ENCODE results near the gene HS6ST2. TPM values are rescaled to one million over a fixed set of nuclear protein-coding genes. Genes with fewer than 3 reads are reported as not detected.
"Not testable (repeated sequence)": the region's sequence is repeated elsewhere in the genome, so short reads cannot be mapped to it uniquely, and the experiment has no call there.

HS6ST2 gene
- polyA plus RNA-seq, 1 of the 3 experiments (the other 2 are of a cell fraction) = 0.05 TPM

DNA sequence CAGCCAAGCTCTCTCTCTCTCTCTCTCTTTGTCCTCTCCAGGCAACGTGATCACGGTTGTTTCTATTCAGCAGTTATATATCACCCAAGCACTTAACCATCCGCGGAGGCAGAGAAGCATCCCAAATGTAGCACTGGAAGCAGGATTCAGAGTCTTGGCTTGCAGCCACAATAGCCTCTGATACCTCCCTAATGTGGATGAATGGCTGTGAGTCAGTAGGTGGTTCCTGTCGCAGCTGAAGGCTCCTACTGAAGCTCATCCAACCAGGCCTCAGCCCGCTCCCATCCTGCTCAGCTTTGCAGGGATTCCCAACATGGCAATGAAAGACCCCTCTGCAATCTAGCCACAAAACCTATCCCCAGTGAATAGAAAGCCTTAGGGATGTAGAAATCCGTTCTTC lies 5.1 kb downstream of the HS6ST2 start (continued):
- TF ChIP-seq, protein P1, sequence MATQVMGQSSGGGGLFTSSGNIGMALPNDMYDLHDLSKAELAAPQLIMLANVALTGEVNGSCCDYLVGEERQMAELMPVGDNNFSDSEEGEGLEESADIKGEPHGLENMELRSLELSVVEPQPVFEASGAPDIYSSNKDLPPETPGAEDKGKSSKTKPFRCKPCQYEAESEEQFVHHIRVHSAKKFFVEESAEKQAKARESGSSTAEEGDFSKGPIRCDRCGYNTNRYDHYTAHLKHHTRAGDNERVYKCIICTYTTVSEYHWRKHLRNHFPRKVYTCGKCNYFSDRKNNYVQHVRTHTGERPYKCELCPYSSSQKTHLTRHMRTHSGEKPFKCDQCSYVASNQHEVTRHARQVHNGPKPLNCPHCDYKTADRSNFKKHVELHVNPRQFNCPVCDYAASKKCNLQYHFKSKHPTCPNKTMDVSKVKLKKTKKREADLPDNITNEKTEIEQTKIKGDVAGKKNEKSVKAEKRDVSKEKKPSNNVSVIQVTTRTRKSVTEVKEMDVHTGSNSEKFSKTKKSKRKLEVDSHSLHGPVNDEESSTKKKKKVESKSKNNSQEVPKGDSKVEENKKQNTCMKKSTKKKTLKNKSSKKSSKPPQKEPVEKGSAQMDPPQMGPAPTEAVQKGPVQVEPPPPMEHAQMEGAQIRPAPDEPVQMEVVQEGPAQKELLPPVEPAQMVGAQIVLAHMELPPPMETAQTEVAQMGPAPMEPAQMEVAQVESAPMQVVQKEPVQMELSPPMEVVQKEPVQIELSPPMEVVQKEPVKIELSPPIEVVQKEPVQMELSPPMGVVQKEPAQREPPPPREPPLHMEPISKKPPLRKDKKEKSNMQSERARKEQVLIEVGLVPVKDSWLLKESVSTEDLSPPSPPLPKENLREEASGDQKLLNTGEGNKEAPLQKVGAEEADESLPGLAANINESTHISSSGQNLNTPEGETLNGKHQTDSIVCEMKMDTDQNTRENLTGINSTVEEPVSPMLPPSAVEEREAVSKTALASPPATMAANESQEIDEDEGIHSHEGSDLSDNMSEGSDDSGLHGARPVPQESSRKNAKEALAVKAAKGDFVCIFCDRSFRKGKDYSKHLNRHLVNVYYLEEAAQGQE (IDR thresholded peaks at IDR 0.05; ENCODE audit: low read depth, low read length) = no peak
- TF ChIP-seq, protein P2, sequence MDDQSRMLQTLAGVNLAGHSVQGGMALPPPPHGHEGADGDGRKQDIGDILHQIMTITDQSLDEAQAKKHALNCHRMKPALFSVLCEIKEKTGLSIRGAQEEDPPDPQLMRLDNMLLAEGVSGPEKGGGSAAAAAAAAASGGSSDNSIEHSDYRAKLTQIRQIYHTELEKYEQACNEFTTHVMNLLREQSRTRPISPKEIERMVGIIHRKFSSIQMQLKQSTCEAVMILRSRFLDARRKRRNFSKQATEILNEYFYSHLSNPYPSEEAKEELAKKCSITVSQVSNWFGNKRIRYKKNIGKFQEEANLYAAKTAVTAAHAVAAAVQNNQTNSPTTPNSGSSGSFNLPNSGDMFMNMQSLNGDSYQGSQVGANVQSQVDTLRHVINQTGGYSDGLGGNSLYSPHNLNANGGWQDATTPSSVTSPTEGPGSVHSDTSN (IDR thresholded peaks at IDR 0.05) = no peak
- no peak for TF ChIP-seq RAD21 (IDR thresholded peaks at IDR 0.05; ENCODE audit: low read length)
- no peak for TF ChIP-seq GATA2 (CRISPR knock-in tag; IDR thresholded peaks at IDR 0.05)
- TF ChIP-seq NRF1 (IDR thresholded peaks at IDR 0.05; ENCODE audit: low read depth, low read length) = no peak
- no peak for TF ChIP-seq RXRA (IDR thresholded peaks at IDR 0.05; ENCODE audit: borderline replicate concordance, low read depth)

DNA sequence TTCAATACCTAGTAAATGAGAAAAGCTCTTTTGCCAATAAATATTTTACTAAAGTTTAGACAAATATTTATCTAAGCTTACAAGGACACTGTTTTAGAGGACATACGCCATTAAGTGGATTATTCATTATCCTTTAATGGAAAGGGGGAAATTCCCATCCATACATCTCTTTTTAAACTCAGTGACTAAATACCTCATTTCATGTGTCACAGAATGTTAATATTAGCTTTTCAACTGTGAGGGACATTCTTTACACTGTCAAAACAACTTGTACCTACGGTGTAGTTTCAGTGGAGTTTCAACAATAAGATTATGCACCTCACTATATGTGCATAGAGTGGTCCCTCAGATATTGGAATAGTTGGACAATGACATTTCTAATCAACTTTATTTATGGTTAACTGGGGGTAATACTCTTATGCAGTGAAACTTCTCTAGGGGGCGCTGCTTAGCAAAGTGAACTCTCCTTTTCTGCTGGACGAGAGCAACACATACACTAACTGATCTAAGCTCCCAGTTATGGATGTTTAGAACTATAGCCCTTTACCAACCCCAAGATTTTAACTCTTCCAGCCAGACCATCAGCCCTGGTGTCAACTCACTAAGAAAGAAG lies 9.7 kb downstream of the HS6ST2 start:
- no peak overlapping the region for H3K4me3 ChIP-seq (ENCODE audit: low read depth in 2 of 2, low read length in 1 of 2)

DNA sequence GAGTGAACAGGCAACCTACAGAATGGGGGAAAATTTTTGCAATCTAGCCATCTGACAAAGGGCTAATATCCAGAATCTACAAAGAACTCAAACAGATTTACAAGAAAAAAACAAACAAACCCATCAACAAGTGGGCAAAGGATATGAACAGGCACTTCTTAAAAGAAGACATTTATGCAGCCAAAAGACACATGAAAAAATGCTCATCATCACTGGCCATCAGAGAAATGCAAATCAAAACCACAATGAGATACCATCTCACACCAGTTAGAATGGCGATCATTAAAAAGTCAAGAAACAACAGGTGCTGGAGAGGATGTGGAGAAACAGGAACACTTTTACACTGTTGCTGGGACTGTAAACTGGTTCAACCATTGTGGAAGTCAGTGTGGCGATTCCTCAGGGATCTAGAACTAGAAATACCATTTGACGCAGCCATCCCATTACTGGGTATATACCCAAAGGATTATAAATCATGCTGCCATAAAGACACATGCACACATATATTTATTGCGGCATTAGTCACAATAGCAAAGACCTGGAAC lies 13.3 kb downstream of the HS6ST2 start:
- H3K9ac ChIP-seq; H3K9me2 ChIP-seq; H4K20me1 ChIP-seq (ENCODE audit: insufficient read depth); H3K4me1 ChIP-seq (ENCODE audit: control insufficient read depth in 1 of 2, insufficient read depth in 2 of 2, low read depth in 1 of 2, low read length in 1 of 2); H3K9me3 ChIP-seq; H2AFZ ChIP-seq (ENCODE audit: low read depth); H3K4me3 ChIP-seq (ENCODE audit: low read depth in 2 of 2, low read length in 1 of 2); H3K36me3 ChIP-seq (replicated peaks in 1 of 2; ENCODE audit: control insufficient read depth in 1 of 2, insufficient read depth in 2 of 2, low read length in 1 of 2); DNase-seq; H3K79me2 ChIP-seq (ENCODE audit: insufficient read depth); H3F3A ChIP-seq (replicated peaks; ENCODE audit: insufficient read depth); POLR2A ChIA-PET; H3K4me2 ChIP-seq; H3K27ac ChIP-seq (ENCODE audit: low read depth in 2 of 2, low read length in 1 of 2); H3K27me3 ChIP-seq (ENCODE audit: insufficient read depth); CTCF ChIA-PET: not testable (repeated sequence)
- WGBS (ENCODE audit: low lambda C conversion rate) = 41% methylated on average over 3 of the region's 4 CpGs

More for the DNA sequence above, 9.7 kb downstream of the HS6ST2 start:
- DNase-seq = no peak
- no peak overlapping the region for H3K27ac ChIP-seq (ENCODE audit: low read depth in 2 of 2, low read length in 1 of 2)
- no peak for TF ChIP-seq RCOR1 (IDR thresholded peaks at IDR 0.05; ENCODE audit: low read length)
- TF ChIP-seq, protein P3, sequence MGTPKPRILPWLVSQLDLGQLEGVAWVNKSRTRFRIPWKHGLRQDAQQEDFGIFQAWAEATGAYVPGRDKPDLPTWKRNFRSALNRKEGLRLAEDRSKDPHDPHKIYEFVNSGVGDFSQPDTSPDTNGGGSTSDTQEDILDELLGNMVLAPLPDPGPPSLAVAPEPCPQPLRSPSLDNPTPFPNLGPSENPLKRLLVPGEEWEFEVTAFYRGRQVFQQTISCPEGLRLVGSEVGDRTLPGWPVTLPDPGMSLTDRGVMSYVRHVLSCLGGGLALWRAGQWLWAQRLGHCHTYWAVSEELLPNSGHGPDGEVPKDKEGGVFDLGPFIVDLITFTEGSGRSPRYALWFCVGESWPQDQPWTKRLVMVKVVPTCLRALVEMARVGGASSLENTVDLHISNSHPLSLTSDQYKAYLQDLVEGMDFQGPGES (IDR thresholded peaks at IDR 0.05; ENCODE audit: low read depth, low read length) = no peak
- TF ChIP-seq FOSL2 (IDR thresholded peaks at IDR 0.05; ENCODE audit: borderline replicate concordance, low read depth) = no peak
- no peak for TF ChIP-seq FOXM1 (IDR thresholded peaks at IDR 0.05; ENCODE audit: low read depth)
- TF ChIP-seq, protein P4, sequence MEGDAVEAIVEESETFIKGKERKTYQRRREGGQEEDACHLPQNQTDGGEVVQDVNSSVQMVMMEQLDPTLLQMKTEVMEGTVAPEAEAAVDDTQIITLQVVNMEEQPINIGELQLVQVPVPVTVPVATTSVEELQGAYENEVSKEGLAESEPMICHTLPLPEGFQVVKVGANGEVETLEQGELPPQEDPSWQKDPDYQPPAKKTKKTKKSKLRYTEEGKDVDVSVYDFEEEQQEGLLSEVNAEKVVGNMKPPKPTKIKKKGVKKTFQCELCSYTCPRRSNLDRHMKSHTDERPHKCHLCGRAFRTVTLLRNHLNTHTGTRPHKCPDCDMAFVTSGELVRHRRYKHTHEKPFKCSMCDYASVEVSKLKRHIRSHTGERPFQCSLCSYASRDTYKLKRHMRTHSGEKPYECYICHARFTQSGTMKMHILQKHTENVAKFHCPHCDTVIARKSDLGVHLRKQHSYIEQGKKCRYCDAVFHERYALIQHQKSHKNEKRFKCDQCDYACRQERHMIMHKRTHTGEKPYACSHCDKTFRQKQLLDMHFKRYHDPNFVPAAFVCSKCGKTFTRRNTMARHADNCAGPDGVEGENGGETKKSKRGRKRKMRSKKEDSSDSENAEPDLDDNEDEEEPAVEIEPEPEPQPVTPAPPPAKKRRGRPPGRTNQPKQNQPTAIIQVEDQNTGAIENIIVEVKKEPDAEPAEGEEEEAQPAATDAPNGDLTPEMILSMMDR (IDR thresholded peaks at IDR 0.05) = peak; percentile 48
- peaks cover 0 to 4% of the 10 kb centered on the region in 2 experiments; a peak in 1 of 4 replicates for H3K4me1 ChIP-seq (ENCODE audit: control insufficient read depth in 1 of 2, insufficient read depth in 2 of 2, low read depth in 1 of 2, low read length in 1 of 2)
- H3K9me2 ChIP-seq = no peaks in the 10 kb centered on the region
- CTCF ChIA-PET = interaction anchor here (0.6 to 1.5 kb wide), 9 partner anchors 11 to 251 kb away, joined by 3 to 4 read pairs (median 3); no protein-coding TSS in a partner anchor
- H4K20me1 ChIP-seq (ENCODE audit: insufficient read depth) = no peaks in the 10 kb centered on the region
- H3K9me3 ChIP-seq = no peaks in the 10 kb centered on the region
- H3K36me3 ChIP-seq (replicated peaks in 1 of 2; ENCODE audit: control insufficient read depth in 1 of 2, insufficient read depth in 2 of 2, low read length in 1 of 2) = no peaks in the 10 kb centered on the region
- no peak overlapping the region for H2AFZ ChIP-seq (ENCODE audit: low read depth)
- no peak overlapping the region for H3K4me2 ChIP-seq
- no peaks in the 10 kb centered on the region for H3K79me2 ChIP-seq (ENCODE audit: insufficient read depth)
- POLR2A ChIA-PET = no interaction called here
- no peaks in the 10 kb centered on the region for H3F3A ChIP-seq (replicated peaks; ENCODE audit: insufficient read depth)
- WGBS (ENCODE audit: low lambda C conversion rate) = 27% methylated on average over 4 of the region's 4 CpGs
- no peak overlapping the region for H3K9ac ChIP-seq
- H3K27me3 ChIP-seq (ENCODE audit: insufficient read depth) = no peaks in the 10 kb centered on the region

Data from SK-N-SH (cell line).